BLaER1 (cell line): ENCODE measurements around the gene ZNF644.
"Not testable (repeated sequence)": the region's sequence is repeated elsewhere in the genome, so short reads cannot be mapped to it uniquely, and the experiment has no call there.

Experiments
- H3K27ac ChIP-seq: shearing (Covaris generic); formaldehyde crosslinking; 2 replicates; pipeline ENCODE4 v1.8.1; 2022
- H3K27me3 ChIP-seq: shearing (Covaris generic); formaldehyde crosslinking; 2 replicates; pipeline ENCODE4 v1.8.1; 2022
- H3K36me3 ChIP-seq: shearing (Covaris generic); formaldehyde crosslinking; 2 replicates; pipeline ENCODE4 v1.8.1; 2022
- H3K4me1 ChIP-seq: shearing (Covaris generic); formaldehyde crosslinking; 2 replicates; pipeline ENCODE4 v1.8.1; 2022
- H3K4me2 ChIP-seq: shearing (Covaris generic); formaldehyde crosslinking; 2 replicates; pipeline ENCODE4 v1.8.1; 2022
- H3K4me3 ChIP-seq: shearing (Covaris generic); formaldehyde crosslinking; 2 replicates; pipeline ENCODE4 v1.8.1; 2022
- H3K9ac ChIP-seq: shearing (Covaris generic); formaldehyde crosslinking; 2 replicates; pipeline ENCODE4 v1.8.1; 2022
- H3K9me3 ChIP-seq: shearing (Covaris generic); formaldehyde crosslinking; 2 replicates; pipeline ENCODE4 v1.8.1; 2022
- H4K20me1 ChIP-seq: shearing (Covaris generic); formaldehyde crosslinking; 2 replicates; pipeline ENCODE4 v1.8.1; 2022
- Cebpa-rat ChIP-seq: shearing (Covaris generic); IDR thresholded peaks from 2 replicates; pipeline ENCODE4 v1.8.1; 2022

The ZNF644 gene

GRCh38 chr1:90945287-90945686 lies 76.5 kb downstream of the ZNF644 start:
- TF ChIP-seq Cebpa-rat = no peak
- no peaks in the 10 kb centered on the region for H3K4me1 ChIP-seq
- H3K4me3 ChIP-seq = no peak overlapping the region
- H3K36me3 ChIP-seq = peaks cover 32% of the 10 kb centered on the region
- H3K9me3 ChIP-seq = no peaks in the 10 kb centered on the region
- H3K27me3 ChIP-seq = no peaks in the 10 kb centered on the region
- H3K27ac ChIP-seq = no peak overlapping the region
- peaks cover 73% of the 10 kb centered on the region for H4K20me1 ChIP-seq
- H3K9ac ChIP-seq = no peak overlapping the region
- H3K4me2 ChIP-seq = no peak overlapping the region

- Histone ChIP-seq H4K20me1 (peaks cover 63% of the 10 kb centered on the region), H3K4me1 (no peaks in the 10 kb centered on the region), H3K4me3 (no peak overlapping the region), H3K4me2 (no peak overlapping the region), H3K27ac (no peak overlapping the region), H3K27me3 (no peaks in the 10 kb centered on the region), H3K9me3 (no peaks in the 10 kb centered on the region; the same call in 1 of the 2 replicates), H3K9ac (no peak overlapping the region), H3K36me3 (peaks cover 41% of the 10 kb centered on the region)
- TF ChIP-seq Cebpa-rat = no peak
Observed at GRCh38 chr1:90943966-90944365, 77.9 kb downstream of the ZNF644 start.

GRCh38 chr1:90940746-90941145 lies 81.1 kb downstream of the ZNF644 start:
- Histone ChIP-seq H3K27ac (no peak overlapping the region), H3K9me3 (no peaks in the 10 kb centered on the region; the same call in 1 of the 2 replicates), H4K20me1 (peaks cover 60% of the 10 kb centered on the region), H3K4me2 (no peak overlapping the region), H3K4me3 (no peak overlapping the region), H3K9ac (no peak overlapping the region), H3K27me3 (no peaks in the 10 kb centered on the region), H3K36me3 (peaks cover 68% of the 10 kb centered on the region), H3K4me1 (no peaks in the 10 kb centered on the region)
- no peak for TF ChIP-seq Cebpa-rat

DNA sequence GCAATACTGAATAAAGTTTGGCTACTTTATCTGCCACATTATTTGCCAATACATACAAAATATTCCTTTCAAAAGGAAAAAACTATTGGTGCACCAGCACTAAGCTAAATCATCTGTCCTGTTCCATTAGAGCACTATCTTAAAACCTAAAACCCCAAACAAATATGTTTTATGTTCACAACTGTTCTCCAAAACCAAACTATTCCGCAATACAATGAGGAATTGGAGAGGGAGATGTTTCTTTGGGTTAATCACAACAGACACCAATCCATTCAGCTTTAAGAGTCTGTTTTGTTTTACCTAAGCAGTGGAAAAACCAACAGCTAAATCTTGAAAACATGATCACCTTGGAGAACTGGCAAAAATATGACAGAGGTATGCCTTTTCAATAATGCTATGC lies 85.1 kb downstream of the ZNF644 start:
- H3K4me2 ChIP-seq = no peak overlapping the region
- no peak overlapping the region for H3K27ac ChIP-seq
- no peak overlapping the region for H3K9ac ChIP-seq
- H3K36me3 ChIP-seq = peaks cover 86% of the 10 kb centered on the region
- H3K9me3 ChIP-seq = no peaks in the 10 kb centered on the region; the same call in 1 of the 2 replicates
- no peaks in the 10 kb centered on the region for H3K4me1 ChIP-seq
- no peak overlapping the region for H3K4me3 ChIP-seq
- TF ChIP-seq Cebpa-rat = no peak
- H3K27me3 ChIP-seq = no peaks in the 10 kb centered on the region
- peaks cover 65% of the 10 kb centered on the region for H4K20me1 ChIP-seq

GRCh38 chr1:90936061-90936460 lies 85.8 kb downstream of the ZNF644 start:
- no peaks in the 10 kb centered on the region for H3K4me1 ChIP-seq
- H4K20me1 ChIP-seq = peaks cover 70% of the 10 kb centered on the region
- H3K9me3 ChIP-seq = no peaks in the 10 kb centered on the region; the same call in 1 of the 2 replicates
- TF ChIP-seq Cebpa-rat = no peak
- H3K4me3 ChIP-seq = no peak overlapping the region
- H3K4me2 ChIP-seq = no peak overlapping the region
- peaks cover 86% of the 10 kb centered on the region for H3K36me3 ChIP-seq
- H3K27me3 ChIP-seq = no peaks in the 10 kb centered on the region
- no peak overlapping the region for H3K27ac ChIP-seq
- H3K9ac ChIP-seq = no peak overlapping the region

DNA sequence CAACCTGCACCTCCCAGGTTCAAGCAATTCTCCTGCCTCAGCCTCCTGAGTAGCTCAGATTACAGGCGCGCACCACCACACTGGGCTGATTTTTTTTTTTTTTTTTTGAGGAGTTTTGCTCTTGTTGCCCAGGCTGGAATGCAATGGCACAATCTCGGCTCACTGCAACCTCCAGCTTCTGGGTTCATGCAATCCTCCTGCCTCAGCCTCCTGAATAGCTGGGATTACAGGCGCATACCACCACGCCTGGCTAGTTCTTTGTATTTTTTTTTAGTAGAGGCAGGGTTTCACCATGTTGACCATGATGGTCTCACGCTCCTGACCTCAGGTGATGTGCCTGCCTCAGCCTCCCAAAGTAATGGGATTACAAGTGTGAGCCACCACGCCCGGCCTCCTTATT lies 93.6 kb downstream of the ZNF644 start:
- peaks cover 52% of the 10 kb centered on the region for H3K36me3 ChIP-seq
- not testable (repeated sequence) for H3K4me3 ChIP-seq, H3K9ac ChIP-seq, H3K27me3 ChIP-seq, H3K4me1 ChIP-seq, H3K9me3 ChIP-seq, H3K27ac ChIP-seq, H3K4me2 ChIP-seq
- peaks cover 91% of the 10 kb centered on the region for H4K20me1 ChIP-seq

DNA sequence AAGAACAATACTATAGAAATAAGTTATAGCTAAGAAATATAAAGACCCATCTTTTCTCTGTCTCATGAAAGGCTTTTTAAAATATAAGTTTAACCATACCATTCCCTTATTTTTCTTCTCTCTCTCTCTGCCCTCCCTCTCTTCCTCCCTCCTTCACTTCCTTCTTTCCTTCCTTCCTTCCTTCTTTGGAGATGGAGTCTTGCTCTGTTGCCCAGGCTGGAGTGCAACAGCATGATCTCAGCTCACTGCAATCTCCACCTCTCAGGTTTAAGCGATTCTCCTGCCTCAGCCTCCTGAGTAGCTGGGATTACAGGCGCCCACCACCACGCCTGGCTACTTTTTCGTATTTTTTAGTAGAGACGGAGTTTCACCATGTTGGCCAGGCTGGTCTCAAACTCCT lies 94.2 kb downstream of the ZNF644 start:
- Histone ChIP-seq H4K20me1 (peaks cover 91% of the 10 kb centered on the region), H3K36me3 (peaks cover 55% of the 10 kb centered on the region)
- not testable (repeated sequence) for H3K4me1 ChIP-seq, H3K4me2 ChIP-seq, H3K27ac ChIP-seq, H3K27me3 ChIP-seq, H3K9ac ChIP-seq, H3K4me3 ChIP-seq, H3K9me3 ChIP-seq

GRCh38 chr1:90926971-90927370 lies 94.9 kb downstream of the ZNF644 start:
- no peak overlapping the region for H3K9ac ChIP-seq
- peaks cover 91% of the 10 kb centered on the region for H4K20me1 ChIP-seq
- H3K4me3 ChIP-seq = no peak overlapping the region
- no peak overlapping the region for H3K4me2 ChIP-seq
- no peak overlapping the region for H3K27ac ChIP-seq
- H3K27me3 ChIP-seq = no peaks in the 10 kb centered on the region
- H3K36me3 ChIP-seq = peaks cover 54% of the 10 kb centered on the region
- no peak for TF ChIP-seq Cebpa-rat
- H3K4me1 ChIP-seq = no peaks in the 10 kb centered on the region
- no peaks in the 10 kb centered on the region for H3K9me3 ChIP-seq

DNA sequence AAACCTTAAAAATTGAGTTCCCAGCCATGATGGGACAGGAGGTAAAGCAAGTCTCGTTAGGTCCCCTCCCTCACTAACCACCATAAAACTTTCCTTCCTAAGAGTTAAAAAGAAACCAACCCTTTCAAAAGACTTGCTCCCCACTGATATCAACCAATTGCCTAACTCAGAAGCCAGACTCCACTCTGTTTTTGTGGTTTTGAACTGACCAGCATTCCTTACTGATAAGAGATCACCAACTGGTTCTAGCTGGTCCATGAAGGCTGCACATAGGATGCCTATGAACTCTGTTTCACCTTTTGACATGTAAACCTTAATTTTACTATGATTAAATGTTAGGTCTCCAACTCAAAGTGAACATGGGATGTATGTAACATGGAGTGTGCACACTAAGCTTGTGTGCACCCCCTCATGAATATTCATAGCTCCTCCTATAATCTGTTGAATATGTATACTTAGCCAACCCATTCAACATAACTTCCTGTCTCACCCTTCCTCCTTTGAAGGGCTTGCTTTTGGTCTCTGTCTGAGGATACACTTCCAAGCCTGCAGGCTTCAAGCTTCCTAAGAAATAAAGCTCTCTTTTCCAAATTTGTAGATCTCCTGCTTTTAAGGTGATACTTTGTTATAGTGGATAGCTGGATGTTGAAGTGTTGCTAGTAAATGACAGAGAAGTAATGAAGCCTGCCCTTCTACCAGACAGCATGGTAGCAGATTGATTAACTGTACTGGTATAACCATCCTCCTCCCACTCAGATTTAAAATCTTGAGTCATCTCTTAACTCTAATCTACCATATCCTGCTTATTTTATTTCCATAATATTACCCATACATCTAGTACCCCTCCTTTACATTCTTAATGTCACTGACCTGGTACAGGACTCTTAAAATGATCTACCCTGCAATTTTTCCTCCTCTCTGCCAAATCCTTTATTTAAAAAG lies 95.6 kb downstream of the ZNF644 start:
- H3K9me3 ChIP-seq = no peaks in the 10 kb centered on the region
- H3K4me2 ChIP-seq = no peak overlapping the region
- TF ChIP-seq Cebpa-rat = no peak
- no peaks in the 10 kb centered on the region for H3K4me1 ChIP-seq
- peaks cover 92% of the 10 kb centered on the region for H4K20me1 ChIP-seq
- no peak overlapping the region for H3K4me3 ChIP-seq
- H3K9ac ChIP-seq = no peak overlapping the region
- H3K27ac ChIP-seq = no peak overlapping the region
- H3K27me3 ChIP-seq = no peaks in the 10 kb centered on the region
- H3K36me3 ChIP-seq = peaks cover 51% of the 10 kb centered on the region

GRCh38 chr1:90924982-90925381 lies 96.9 kb downstream of the ZNF644 start:
- peaks cover 44% of the 10 kb centered on the region for H3K36me3 ChIP-seq
- H3K9me3 ChIP-seq = no peaks in the 10 kb centered on the region
- no peak overlapping the region for H3K4me2 ChIP-seq
- no peak overlapping the region for H3K4me3 ChIP-seq
- no peaks in the 10 kb centered on the region for H3K27me3 ChIP-seq
- TF ChIP-seq Cebpa-rat = no peak
- peaks cover 100% of the 10 kb centered on the region for H4K20me1 ChIP-seq
- no peak overlapping the region for H3K9ac ChIP-seq
- H3K4me1 ChIP-seq = peaks cover 7% of the 10 kb centered on the region
- no peak overlapping the region for H3K27ac ChIP-seq
